Tibial nerve (tissue), 4 donors: Measurements from ENCODE around the gene TCFL5. TPM values are rescaled to one million over a fixed set of nuclear protein-coding genes. Genes with fewer than 3 reads are reported as not detected.

Source experiments
- DNase-seq, 2 donors: peaks; one replicate each; pipeline ENCODE4 v3.0.0-alpha.2; 2019; ENCODE audit warnings: low spot score in 2 of 2
- H3K27ac ChIP-seq, 4 donors: fragments of 200-600 bp; sonication (generic) in 3 of 4; one replicate each; pipeline ENCODE4 v1.5.1; 2017 to 2019; ENCODE audit warnings: mild to moderate bottlenecking in 1 of 4
- H3K27me3 ChIP-seq, 2 donors: fragments of 200-600 bp; sonication (generic) in 1 of 2; one replicate each; pipeline versions ENCODE4 v1.5.1 to v1.6.0; 2017 to 2019
- H3K36me3 ChIP-seq, 3 donors: fragments of 200-600 bp; sonication (generic); one replicate each; pipeline ENCODE4 v1.5.1; 2018 to 2019
- H3K4me1 ChIP-seq, 4 donors: fragments of 200-600 bp; sonication (generic) in 3 of 4; one replicate each; pipeline ENCODE4 v1.5.1; 2017 to 2019
- H3K4me3 ChIP-seq, 4 donors: fragments of 200-600 bp; sonication (generic) in 3 of 4; one replicate each; pipeline ENCODE4 v1.5.1; 2017 to 2019; ENCODE audit warnings: mild to moderate bottlenecking in 1 of 4, moderate library complexity in 1 of 4
- H3K9me3 ChIP-seq, 4 donors: fragments of 200-600 bp; sonication (generic) in 3 of 4; one replicate each; pipeline ENCODE4 v1.5.1; 2017 to 2019
- CTCF ChIP-seq, 5 experiments: fragments of 200-600 bp in 3 of 5; fragments of 450-650 bp in 2 of 5; sonication (generic) in 3 of 5; IDR thresholded peaks; one replicate each; pipeline ENCODE4 v1.5.1; 2016 to 2019; ENCODE audit warnings: antibody characterized with exemption in 5 of 5, mild to moderate bottlenecking in 3 of 5, moderate library complexity in 2 of 5
- EP300 ChIP-seq, 2 donors: sonication (generic); formaldehyde crosslinking; IDR thresholded peaks; one replicate each; pipeline ENCODE4 v1.6.1; 2017; ENCODE audit warnings: antibody characterized with exemption in 2 of 2, mild to moderate bottlenecking in 1 of 2
- POLR2A ChIP-seq, 2 donors: fragments of 450-650 bp; IDR thresholded peaks; one replicate each; pipeline ENCODE4 v1.6.1; 2017; ENCODE audit warnings: antibody characterized with exemption in 2 of 2, mild to moderate bottlenecking in 2 of 2, moderate library complexity in 2 of 2
- WGBS, 2 donors: methylation state at CpG; one replicate each; pipeline ENCODE4 v1.1.5; 2018; 5-methylcytosine and 5-hydroxymethylcytosine counted together
- total RNA-seq, 4 donors: library from RNA; depleted of rRNA; stranded (reverse); fragments of >200 nt; gene quantifications; one replicate each; pipeline ENCODE4 v1.1.0, GENCODE V29; 2016

TCFL5 gene
- total RNA-seq, 4 donors from 2014 or later: 9.8 to 25.1 (median 16.2) TPM

GRCh38 chr20:62817975-62818591 lies 43.5 kb downstream of the TCFL5 start:
- H3K4me3 ChIP-seq: peak overlapping the region; percentile 16 to 54 (median 40)
- no peak for TF ChIP-seq EP300 (IDR thresholded peaks at IDR 0.05)
- TF ChIP-seq CTCF (IDR thresholded peaks at IDR 0.05): no peak
- no peak for TF ChIP-seq POLR2A (IDR thresholded peaks at IDR 0.05)
- no peak for DNase-seq
- H3K36me3 ChIP-seq: peaks cover 0 to 28% (median 0%) of the 10 kb centered on the region in 3 donors
- WGBS, 2 donors: 32 to 43% methylated on average over 9 to 11 of the region's 12 CpGs
- peaks cover 0 to 9% of the 10 kb centered on the region in 2 donors for H3K27me3 ChIP-seq
- H3K9me3 ChIP-seq: no peaks in the 10 kb centered on the region
- peaks cover 0 to 65% (median 52%) of the 10 kb centered on the region in 4 donors for H3K4me1 ChIP-seq
- peak overlapping the region; percentile 67 to 96 (median 86) for H3K27ac ChIP-seq

DNA sequence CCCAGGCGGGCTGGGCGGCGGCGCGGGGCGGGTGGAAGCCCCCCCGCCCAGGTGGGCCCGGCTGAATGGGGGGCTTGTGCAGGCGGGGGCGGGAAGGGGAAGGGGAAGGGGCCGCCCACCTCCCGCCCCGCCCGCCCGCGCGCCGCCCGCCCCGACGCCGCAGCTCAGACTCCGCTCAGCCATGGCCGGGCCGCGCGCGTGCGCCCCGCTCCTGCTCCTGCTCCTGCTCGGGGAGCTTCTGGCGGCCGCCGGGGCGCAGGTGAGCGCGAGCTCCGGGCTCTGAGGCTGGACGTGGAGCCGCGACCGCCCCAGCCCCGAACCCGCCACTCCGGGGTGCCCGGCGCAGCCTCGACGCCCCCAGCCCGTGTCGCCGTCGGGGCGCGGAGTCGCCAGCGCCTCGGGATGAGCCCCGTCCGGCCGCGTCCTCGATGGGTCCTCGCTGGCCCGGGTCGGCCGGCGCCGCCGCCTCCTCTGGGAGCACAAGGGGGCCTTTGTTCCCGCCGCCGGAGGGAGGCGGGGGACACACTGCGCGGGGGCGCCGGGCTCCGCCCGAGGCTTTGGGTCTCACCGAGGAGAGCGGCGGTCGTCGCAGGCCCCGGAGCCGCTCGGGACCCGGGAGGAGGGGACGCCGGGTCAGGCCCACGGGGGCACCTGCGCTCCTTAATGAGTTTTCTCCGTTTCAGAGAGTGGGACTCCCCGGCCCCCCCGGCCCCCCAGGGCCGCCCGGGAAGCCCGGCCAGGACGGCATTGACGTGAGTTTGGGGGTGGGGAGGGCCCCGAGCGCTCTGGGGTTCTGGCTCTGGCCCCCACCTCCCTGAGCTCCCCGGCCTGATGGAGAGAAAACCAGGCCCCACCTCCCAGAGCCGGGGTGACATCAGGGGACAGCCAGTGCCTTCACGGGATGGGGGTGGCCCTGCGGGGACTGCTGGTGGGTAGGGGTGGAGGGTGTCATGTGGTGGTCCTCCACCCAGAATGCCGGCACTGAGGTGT lies 44.4 kb downstream of the TCFL5 start, which contains the start of gene COL9A3:
Gene COL9A3 (plus strand): TSS at position 167 of the 990 bp plus-strand sequence. CDS start 15 bp downstream, at position 182.
- 6% methylated on average over 29 of the region's 108 CpGs; no CpG with 5 or more reads in 1 of the 2 donors for WGBS, 2 donors
- TF ChIP-seq CTCF (IDR thresholded peaks at IDR 0.05) (no peak), EP300 (IDR thresholded peaks at IDR 0.05) (peak in 1 of 2 donors; percentile 4)
- peaks cover 0 to 9% of the 10 kb centered on the region in 2 donors for H3K27me3 ChIP-seq

GRCh38 chr20:62816031-62816883 lies 45.4 kb downstream of the TCFL5 start:
- H3K9me3 ChIP-seq: no peaks in the 10 kb centered on the region
- H3K27ac ChIP-seq: peak overlapping the region; percentile 67 to 96 (median 86)
- H3K36me3 ChIP-seq: peaks cover 0 to 33% (median 11%) of the 10 kb centered on the region in 3 donors
- peak overlapping the region; percentile 16 to 54 (median 34) for H3K4me3 ChIP-seq
- WGBS, 2 donors: 10 to 11% methylated on average over 31 to 36 of the region's 57 CpGs
- peaks cover 0 to 9% of the 10 kb centered on the region in 2 donors for H3K27me3 ChIP-seq
- TF ChIP-seq CTCF (IDR thresholded peaks at IDR 0.05) (no peak), EP300 (IDR thresholded peaks at IDR 0.05) (no peak), POLR2A (IDR thresholded peaks at IDR 0.05) (no peak)
- DNase-seq: no peak
- H3K4me1 ChIP-seq: peaks cover 0 to 65% (median 52%) of the 10 kb centered on the region in 4 donors

More for the DNA sequence above, 44.4 kb downstream of the TCFL5 start, which contains the start of gene COL9A3:
- Histone ChIP-seq H3K4me3 (peak within 1 kb of the TSS; percentile 16 to 54 (median 40)), H3K27ac (peak within 1 kb of the TSS; percentile 67 to 96 (median 86)), H3K36me3 (peaks cover 0 to 30% (median 3%) of the 10 kb centered on the region in 3 donors), H3K4me1 (peaks cover 0 to 65% (median 52%) of the 10 kb centered on the region in 4 donors), H3K9me3 (no peaks in the 10 kb centered on the region)
- DNase-seq: no peak

DNA sequence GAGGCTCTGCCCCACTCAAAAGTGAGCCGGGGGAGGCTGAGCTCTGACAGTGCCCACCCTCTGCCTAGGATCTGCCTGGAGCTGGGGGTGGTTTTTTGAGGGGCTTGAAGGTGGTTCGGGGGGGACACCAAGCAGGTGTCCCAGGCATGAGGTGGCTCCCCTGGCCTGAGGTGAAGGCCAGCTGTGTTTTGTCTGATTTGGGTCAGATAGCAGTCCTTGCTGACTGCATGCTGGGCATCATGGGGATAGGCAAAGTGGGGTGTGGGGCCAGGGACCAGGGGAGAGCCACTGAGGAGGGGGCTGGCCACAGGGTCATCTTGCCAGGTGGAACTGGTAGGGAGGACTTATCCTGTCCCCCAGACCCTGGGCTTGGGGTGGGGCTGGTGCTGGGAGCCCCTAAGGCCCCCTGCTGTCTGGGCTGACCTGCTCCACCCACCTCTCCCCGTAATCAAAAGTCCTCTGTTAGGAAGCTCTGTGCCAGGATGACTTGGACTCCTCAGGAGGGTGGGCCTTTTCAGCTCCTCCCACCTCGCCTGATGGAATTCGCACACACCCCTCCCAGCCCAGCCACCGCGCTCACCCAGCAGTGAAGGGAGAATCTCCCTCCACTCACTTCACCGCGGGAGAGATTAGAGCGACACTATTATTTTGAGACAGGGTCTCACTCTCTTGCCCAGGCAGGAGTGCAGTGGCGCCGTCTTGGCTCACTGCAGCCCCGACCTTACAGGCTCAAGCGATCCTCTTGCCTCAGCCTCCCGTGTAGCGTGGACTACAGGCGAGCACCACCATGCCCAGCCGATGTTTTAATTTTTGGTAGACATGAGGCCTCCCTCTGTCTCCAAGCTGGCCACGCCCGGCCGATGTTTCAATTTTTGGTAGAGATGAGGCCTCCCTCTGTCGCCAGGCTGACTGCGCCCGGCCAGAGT lies 46.3 kb downstream of the TCFL5 start:
- DNase-seq: peak in 1 of 2 donors; percentile 52
- H3K4me1 ChIP-seq: peaks cover 0 to 59% (median 48%) of the 10 kb centered on the region in 4 donors
- peaks cover 0 to 41% (median 15%) of the 10 kb centered on the region in 3 donors for H3K36me3 ChIP-seq
- peaks cover 0 to 9% of the 10 kb centered on the region in 2 donors for H3K27me3 ChIP-seq
- TF ChIP-seq CTCF (IDR thresholded peaks at IDR 0.05) (no peak), EP300 (IDR thresholded peaks at IDR 0.05) (peak in 1 of 2 donors; percentile 54), POLR2A (IDR thresholded peaks at IDR 0.05) (peak in 1 of 2 donors; percentile 42)
- H3K27ac ChIP-seq: peak overlapping the region; percentile 64 to 96 (median 86)
- H3K9me3 ChIP-seq: no peaks in the 10 kb centered on the region
- H3K4me3 ChIP-seq: no peak overlapping the region
- 45 to 57% methylated on average over 22 to 24 of the region's 24 CpGs for WGBS, 2 donors
